Measurements from ENCODE around the gene UBE2R2.

Gene UBE2R2

GRCh38 chr9:33885948-33886347, 69.0 kb downstream of the UBE2R2 start:
- no peaks in the 10 kb centered on the region for H3K9me3 ChIP-seq (ENCODE audit: control insufficient read depth, insufficient read depth, low read depth, low read length)
- H3K27ac ChIP-seq (ENCODE audit: extremely low read depth, low read depth, low read length): no peak overlapping the region
- no peak for TF ChIP-seq ZEB2 (tag by site-specific recombination; IDR thresholded peaks at IDR 0.05)
- TF ChIP-seq ZNF670 (tag by site-specific recombination; IDR thresholded peaks at IDR 0.05; ENCODE audit: low read depth): no peak
- TF ChIP-seq ZNF610 (tag by site-specific recombination; IDR thresholded peaks at IDR 0.05; ENCODE audit: borderline replicate concordance): no peak
- no peak for TF ChIP-seq ZNF513 (tag by site-specific recombination; IDR thresholded peaks at IDR 0.05)
- no peak for TF ChIP-seq ZNF19 (tag by site-specific recombination; IDR thresholded peaks at IDR 0.05; ENCODE audit: low read depth)
- no peak for TF ChIP-seq ZNF704 (tag by site-specific recombination; IDR thresholded peaks at IDR 0.05)
- no peak for TF ChIP-seq ZSCAN23 (tag by site-specific recombination; IDR thresholded peaks at IDR 0.05)
- no peak for TF ChIP-seq ZNF174 (tag by site-specific recombination; IDR thresholded peaks at IDR 0.05)
- no peak for TF ChIP-seq ZNF596 (tag by site-specific recombination; IDR thresholded peaks at IDR 0.05)
- no peak for TF ChIP-seq ZFP37 (tag by site-specific recombination; IDR thresholded peaks at IDR 0.05)
- no peak for TF ChIP-seq SETDB1 (IDR thresholded peaks at IDR 0.05; ENCODE audit: insufficient read length, low read length)
- TF ChIP-seq ZBTB1 (tag by site-specific recombination; IDR thresholded peaks at IDR 0.05): no peak
- TF ChIP-seq ZNF2 (tag by site-specific recombination; IDR thresholded peaks at IDR 0.05): no peak
- TF ChIP-seq ZNF274 (IDR thresholded peaks at IDR 0.05; ENCODE audit: low read length): no peak
- no peak for TF ChIP-seq ZNF274 (tag by site-specific recombination; IDR thresholded peaks at IDR 0.05; ENCODE audit: borderline replicate concordance)
- TF ChIP-seq ZFP3 (tag by site-specific recombination; IDR thresholded peaks at IDR 0.05; ENCODE audit: low read depth): no peak
- TF ChIP-seq BCL11A (tag by site-specific recombination; IDR thresholded peaks at IDR 0.05; ENCODE audit: low read depth): no peak
- no peak for TF ChIP-seq ZNF514 (tag by site-specific recombination; IDR thresholded peaks at IDR 0.05)
- TF ChIP-seq ZSCAN5A (tag by site-specific recombination; IDR thresholded peaks at IDR 0.05): no peak
- CTCF ChIA-PET: interaction anchor here (1.2 kb wide), 1 partner anchor 537 kb away, joined by 3 read pairs; no protein-coding TSS in a partner anchor
- no peak overlapping the region for H3K4me3 ChIP-seq (ENCODE audit: low read depth, low read length)
- POLR2A ChIA-PET: interaction anchor here (0.6 kb wide), 1 partner anchor 280 kb away, joined by 3 read pairs; no protein-coding TSS in a partner anchor
- peaks cover 8% of the 10 kb centered on the region for H3K4me1 ChIP-seq (ENCODE audit: control insufficient read depth, insufficient read depth, low read length)
- peaks cover 0 to 10% of the 10 kb centered on the region in 2 experiments; a peak in 1 of 3 replicates for H3K36me3 ChIP-seq (ENCODE audit: control insufficient read depth in 2 of 2, insufficient read depth in 1 of 2, low read length in 2 of 2)

GRCh38 chr9:33893861-33894260, 76.9 kb downstream of the UBE2R2 start:
- Histone ChIP-seq H3K36me3 (ENCODE audit: control insufficient read depth in 2 of 2, insufficient read depth in 1 of 2, low read length in 2 of 2) (peaks cover 0 to 12% of the 10 kb centered on the region in 2 experiments; a peak in 2 of 3 replicates), H3K27ac (ENCODE audit: extremely low read depth, low read depth, low read length) (no peak overlapping the region), H3K4me3 (ENCODE audit: low read depth, low read length) (no peak overlapping the region), H3K4me1 (ENCODE audit: control insufficient read depth, insufficient read depth, low read length) (no peaks in the 10 kb centered on the region), H3K9me3 (ENCODE audit: control insufficient read depth, insufficient read depth, low read depth, low read length) (no peaks in the 10 kb centered on the region)
- CTCF ChIA-PET: interaction anchor here (0.9 to 1.8 kb wide), 3 partner anchors 9 to 31 kb away, joined by 3 to 4 read pairs (median 3); no protein-coding TSS in a partner anchor
- POLR2A ChIA-PET: no interaction called here
- TF ChIP-seq GLIS1 (tag by site-specific recombination; IDR thresholded peaks at IDR 0.05) (peak; percentile 68), ZNF585B (tag by site-specific recombination; IDR thresholded peaks at IDR 0.05) (no peak)
